Measurements from ENCODE around the gene ESPNL.

ESPNL gene

DNA sequence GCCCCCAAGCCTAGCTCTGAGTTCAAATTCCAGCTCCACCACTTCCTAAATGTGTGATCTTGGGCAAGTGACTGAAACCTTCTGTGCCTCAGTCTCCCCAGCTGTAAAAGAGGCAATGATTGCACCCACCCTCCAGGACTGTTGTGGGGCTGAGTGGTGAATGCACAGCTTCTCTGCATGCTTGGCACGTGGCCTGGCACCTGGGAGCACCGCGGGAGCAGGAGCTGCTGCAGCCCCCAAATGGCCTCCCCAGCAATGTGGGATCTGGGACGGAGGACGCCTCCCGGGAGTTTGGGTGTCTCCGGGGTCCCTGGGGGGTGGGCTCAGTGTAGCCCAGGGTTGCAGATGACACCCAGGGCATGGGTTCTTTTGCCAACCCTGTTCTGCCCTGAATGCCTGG, 39.9 kb downstream of the ESPNL start:
- H3K4me2 ChIP-seq (ENCODE audit: insufficient read depth, low read length) = no peak overlapping the region

GRCh38 chr2:238140721-238141540, 40.8 kb downstream of the ESPNL start:
- H3K27me3 ChIP-seq (ENCODE audit: insufficient read depth, low read length, poor library complexity) = no peaks in the 10 kb centered on the region
- H3K79me2 ChIP-seq (ENCODE audit: insufficient read depth, low read length) = no peaks in the 10 kb centered on the region
- no peaks in the 10 kb centered on the region for H3K36me3 ChIP-seq (ENCODE audit: insufficient read depth, low read length)
- no peak overlapping the region for H3K27ac ChIP-seq (ENCODE audit: low read length)
- H3K4me2 ChIP-seq (ENCODE audit: insufficient read depth, low read length) = no peak overlapping the region
- H4K20me1 ChIP-seq (ENCODE audit: insufficient read depth, low read length) = no peaks in the 10 kb centered on the region; the same call in 1 of the 2 replicates
- H3K4me3 ChIP-seq (ENCODE audit: low read depth in 1 of 2, low read length in 2 of 2) = no peak overlapping the region
- H3K4me1 ChIP-seq (ENCODE audit: insufficient read depth, low read length) = no peaks in the 10 kb centered on the region
- H3K9ac ChIP-seq (ENCODE audit: low read depth, low read length) = no peak overlapping the region
- ATAC-seq (ENCODE audit: insufficient read depth, low read depth) = no peak
- H3K9me3 ChIP-seq (ENCODE audit: insufficient read depth, low read length, severe bottlenecking) = no peaks in the 10 kb centered on the region
- no peak for DNase-seq
- TF ChIP-seq EZH2 (IDR thresholded peaks at IDR 0.05; ENCODE audit: borderline replicate concordance, low read depth, low read length, severe bottlenecking) = no peak
- TF ChIP-seq, protein P1, sequence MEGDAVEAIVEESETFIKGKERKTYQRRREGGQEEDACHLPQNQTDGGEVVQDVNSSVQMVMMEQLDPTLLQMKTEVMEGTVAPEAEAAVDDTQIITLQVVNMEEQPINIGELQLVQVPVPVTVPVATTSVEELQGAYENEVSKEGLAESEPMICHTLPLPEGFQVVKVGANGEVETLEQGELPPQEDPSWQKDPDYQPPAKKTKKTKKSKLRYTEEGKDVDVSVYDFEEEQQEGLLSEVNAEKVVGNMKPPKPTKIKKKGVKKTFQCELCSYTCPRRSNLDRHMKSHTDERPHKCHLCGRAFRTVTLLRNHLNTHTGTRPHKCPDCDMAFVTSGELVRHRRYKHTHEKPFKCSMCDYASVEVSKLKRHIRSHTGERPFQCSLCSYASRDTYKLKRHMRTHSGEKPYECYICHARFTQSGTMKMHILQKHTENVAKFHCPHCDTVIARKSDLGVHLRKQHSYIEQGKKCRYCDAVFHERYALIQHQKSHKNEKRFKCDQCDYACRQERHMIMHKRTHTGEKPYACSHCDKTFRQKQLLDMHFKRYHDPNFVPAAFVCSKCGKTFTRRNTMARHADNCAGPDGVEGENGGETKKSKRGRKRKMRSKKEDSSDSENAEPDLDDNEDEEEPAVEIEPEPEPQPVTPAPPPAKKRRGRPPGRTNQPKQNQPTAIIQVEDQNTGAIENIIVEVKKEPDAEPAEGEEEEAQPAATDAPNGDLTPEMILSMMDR (IDR thresholded peaks at IDR 0.05; ENCODE audit: borderline replicate concordance, extremely low read depth, low read length, poor library complexity, severe bottlenecking) = no peak
- H2AFZ ChIP-seq (ENCODE audit: low read depth, low read length) = no peak overlapping the region

More for the DNA sequence above, 39.9 kb downstream of the ESPNL start:
- Histone ChIP-seq H3K27me3 (ENCODE audit: insufficient read depth, low read length, poor library complexity) (no peaks in the 10 kb centered on the region), H4K20me1 (ENCODE audit: insufficient read depth, low read length) (no peaks in the 10 kb centered on the region; the same call in 1 of the 2 replicates), H3K9me3 (ENCODE audit: insufficient read depth, low read length, severe bottlenecking) (no peaks in the 10 kb centered on the region), H3K36me3 (ENCODE audit: insufficient read depth, low read length) (no peaks in the 10 kb centered on the region), H2AFZ (ENCODE audit: low read depth, low read length) (no peak overlapping the region), H3K79me2 (ENCODE audit: insufficient read depth, low read length) (no peaks in the 10 kb centered on the region), H3K4me1 (ENCODE audit: insufficient read depth, low read length) (no peaks in the 10 kb centered on the region), H3K4me3 (ENCODE audit: low read depth in 1 of 2, low read length in 2 of 2) (no peak overlapping the region), H3K27ac (ENCODE audit: low read length) (no peak overlapping the region), H3K9ac (ENCODE audit: low read depth, low read length) (no peak overlapping the region)
- TF ChIP-seq, protein P1 (IDR thresholded peaks at IDR 0.05; ENCODE audit: borderline replicate concordance, extremely low read depth, low read length, poor library complexity, severe bottlenecking) = no peak
- no peak for TF ChIP-seq EZH2 (IDR thresholded peaks at IDR 0.05; ENCODE audit: borderline replicate concordance, low read depth, low read length, severe bottlenecking)
- no peak for DNase-seq
- no peak for ATAC-seq (ENCODE audit: insufficient read depth, low read depth)

DNA sequence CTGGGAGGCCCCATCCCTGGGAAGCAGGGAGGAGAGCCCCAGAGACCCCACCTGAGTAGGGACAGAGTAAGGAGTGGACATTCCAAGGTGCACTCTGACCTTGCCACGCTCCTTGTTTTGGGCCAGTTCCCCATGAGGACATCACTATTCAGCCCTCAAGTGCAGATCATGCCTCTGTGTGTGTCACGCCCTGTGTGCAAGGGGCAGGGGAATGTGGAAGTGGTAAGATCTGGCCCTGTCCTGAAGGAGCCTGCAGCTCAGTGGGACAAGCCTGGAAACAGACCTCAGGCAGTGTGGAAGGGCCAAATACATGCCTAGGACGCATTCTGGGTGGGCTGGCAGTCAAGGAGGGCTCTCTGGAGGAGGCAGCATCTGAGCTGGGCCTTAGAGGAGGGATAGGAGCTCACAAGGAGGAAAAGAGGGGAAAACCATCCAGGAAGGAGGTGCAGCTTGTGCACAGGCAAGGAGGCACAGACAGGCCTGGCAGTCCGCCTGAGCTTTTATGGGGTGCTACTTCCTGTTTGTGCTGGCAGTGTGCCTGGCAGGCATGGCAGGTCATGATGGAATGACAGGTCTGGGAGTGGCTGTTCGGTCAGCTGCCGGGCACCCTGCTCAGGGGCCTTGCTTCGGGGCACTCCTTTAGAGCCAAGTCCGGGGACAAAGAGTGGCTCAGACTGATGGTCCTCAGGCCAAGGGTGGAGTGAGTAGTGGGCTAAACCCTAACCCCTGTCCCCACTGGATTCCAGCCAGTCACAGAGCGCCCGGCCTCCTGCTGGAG, 41.6 kb downstream of the ESPNL start:
- no peak overlapping the region for H2AFZ ChIP-seq (ENCODE audit: low read depth, low read length)
- DNase-seq (no peak), ATAC-seq (ENCODE audit: insufficient read depth, low read depth) (no peak; the same call in 2 of the 3 replicates)
- H3K9me3 ChIP-seq (ENCODE audit: insufficient read depth, low read length, severe bottlenecking) = no peaks in the 10 kb centered on the region
- H4K20me1 ChIP-seq (ENCODE audit: insufficient read depth, low read length) = no peaks in the 10 kb centered on the region; the same call in 1 of the 2 replicates
- no peak overlapping the region for H3K9ac ChIP-seq (ENCODE audit: low read depth, low read length)
- no peak overlapping the region for H3K4me2 ChIP-seq (ENCODE audit: insufficient read depth, low read length)
- no peak overlapping the region for H3K27ac ChIP-seq (ENCODE audit: low read length)
- H3K4me3 ChIP-seq (ENCODE audit: low read depth in 1 of 2, low read length in 2 of 2) = no peak overlapping the region
- TF ChIP-seq EZH2 (IDR thresholded peaks at IDR 0.05; ENCODE audit: borderline replicate concordance, low read depth, low read length, severe bottlenecking) = no peak
- TF ChIP-seq, protein P1 (IDR thresholded peaks at IDR 0.05; ENCODE audit: borderline replicate concordance, extremely low read depth, low read length, poor library complexity, severe bottlenecking) = no peak
- no peaks in the 10 kb centered on the region for H3K4me1 ChIP-seq (ENCODE audit: insufficient read depth, low read length)
- no peaks in the 10 kb centered on the region for H3K36me3 ChIP-seq (ENCODE audit: insufficient read depth, low read length)
- no peaks in the 10 kb centered on the region for H3K79me2 ChIP-seq (ENCODE audit: insufficient read depth, low read length)
- H3K27me3 ChIP-seq (ENCODE audit: insufficient read depth, low read length, poor library complexity) = no peaks in the 10 kb centered on the region

Measured in DND-41 (cell line).